Aorta (tissue), 5 donors: ENCODE measurements around the gene MARCHF3. TPM values are rescaled to one million over a fixed set of nuclear protein-coding genes. Genes with fewer than 3 reads are reported as not detected.
"Not testable (repeated sequence)": the region's sequence is repeated elsewhere in the genome, so short reads cannot be mapped to it uniquely, and the experiment has no call there.

ENCODE experiments used
- ATAC-seq: fragments of 200-7000 bp; cut with Tn5 transposase; one replicate; pipeline ENCODE4 v1.9.1; 2022; ENCODE audit warnings: moderate library complexity; ENCODE audit not compliant: low FRiP score
- DNase-seq, 2 donors: peaks; one replicate each; pipeline ENCODE4 v3.0.0-alpha.2; 2020
- H3K27ac ChIP-seq, 2 donors: one replicate each; pipeline ENCODE4 v1.5.1; 2013; ENCODE audit warnings: low read length in 2 of 2, mild to moderate bottlenecking in 2 of 2, moderate library complexity in 2 of 2, control low read depth in 1 of 2, inconsistent platforms in 1 of 2, low read depth in 1 of 2
- H3K27me3 ChIP-seq, 2 donors: one replicate each; pipeline ENCODE4 v1.6.1; 2013; ENCODE audit warnings: control low read depth in 1 of 2, low read length in 1 of 2, mild to moderate bottlenecking in 1 of 2, moderate library complexity in 1 of 2; ENCODE audit not compliant: insufficient read depth in 2 of 2, control insufficient read depth in 1 of 2
- H3K36me3 ChIP-seq, 2 donors: one replicate each; pipeline ENCODE4 v1.6.1; 2013; ENCODE audit warnings: control low read depth in 1 of 2, low read length in 1 of 2, mild to moderate bottlenecking in 1 of 2; ENCODE audit not compliant: insufficient read depth in 2 of 2, control insufficient read depth in 1 of 2
- H3K4me1 ChIP-seq, 2 donors: one replicate each; pipeline ENCODE4 v1.6.1; 2013; ENCODE audit warnings: low read length in 2 of 2, control low read depth in 1 of 2, mild to moderate bottlenecking in 1 of 2, moderate library complexity in 1 of 2; ENCODE audit not compliant: insufficient read depth in 2 of 2, control insufficient read depth in 1 of 2
- H3K4me3 ChIP-seq, 2 donors: one replicate each; pipeline ENCODE4 v1.5.1; 2013; ENCODE audit warnings: low read length in 2 of 2, control low read depth in 1 of 2, mild to moderate bottlenecking in 1 of 2
- H3K9me3 ChIP-seq: one replicate; pipeline ENCODE4 v1.6.1; 2013; ENCODE audit warnings: mild to moderate bottlenecking, low read length; ENCODE audit not compliant: control insufficient read depth
- WGBS, 2 donors: extraction: QIAGEN DNeasy Blood & Tissue Kit; methylation state at CpG; one replicate each; pipeline ENCODE4 v1.1.7; 2013; 5-methylcytosine and 5-hydroxymethylcytosine counted together
- intact Hi-C, 2 donors: fragments of 100-400 bp; cut with DNase I; formaldehyde crosslinking; loops; one replicate each; pipeline versions ENCODE4 v1.14.2 to v1.15.0; 2022
- polyA plus RNA-seq, 2 donors: library from polyadenylated mRNA; stranded (reverse); fragments of 200-250 nt; gene quantifications; one replicate each; pipeline ENCODE4 v1.2.3, GENCODE V29; 2013
- total RNA-seq, 2 donors: library from RNA; stranded (reverse); fragmentation: NEBNext Ultra II Directional; extraction: Animal tissue kit (Norgen Biotek cat#: 25700); gene quantifications; one replicate each; pipeline ENCODE4 v1.2.1, GENCODE V29; 2021
- donor health status: healthy with polysubstance abuse.
- donor health status: Bipolar disorder and iron deficiency.
- donor health status: DM: no; HTN: no; CAD: no.
- donor health status: DM: no; HTN: no; CAD: no.
- donor health status: DM: yes; HTN: yes; CAD: no.

The MARCHF3 gene
- total and polyA plus RNA-seq, 4 donors, result 0.38 to 23.1 (median 11.0) TPM

GRCh38 chr5:127055880-127056653 lies 25.7 kb upstream of the MARCHF3 start:
- WGBS, 2 donors, result 89 to 93% methylated on average over 3 of the region's 3 CpGs

GRCh38 chr5:127053551-127053950 lies 23.2 kb upstream of the MARCHF3 start:
- intact Hi-C loops, DNase-seq, H3K36me3 ChIP-seq, H3K27me3 ChIP-seq, H3K4me1 ChIP-seq, H3K4me3 ChIP-seq, ATAC-seq, H3K9me3 ChIP-seq, H3K27ac ChIP-seq: not testable (repeated sequence)
- 97% methylated on average over 6 of the region's 6 CpGs for WGBS, 2 donors

More at GRCh38 chr5:127055880-127056653, 25.7 kb upstream of the MARCHF3 start:
- DNase-seq, result no peak
- intact Hi-C loops, result no loop called here
- Histone ChIP-seq H3K27me3 (no peaks in the 10 kb centered on the region), H3K27ac (no peak overlapping the region), H3K4me3 (no peak overlapping the region), H3K36me3 (no peaks in the 10 kb centered on the region), H3K4me1 (no peaks in the 10 kb centered on the region), H3K9me3 (no peaks in the 10 kb centered on the region)
- ATAC-seq, result no peak

- ATAC-seq, result no peak
- H3K4me3 ChIP-seq, result no peak overlapping the region
These were observed 22.7 kb upstream of the MARCHF3 start for GRCh38 chr5:127053049-127053448.

GRCh38 chr5:127051591-127051990 lies 21.2 kb upstream of the MARCHF3 start:
- no peaks in the 10 kb centered on the region for H3K4me1 ChIP-seq
- H3K27ac ChIP-seq, result no peak overlapping the region
- DNase-seq (no peak), ATAC-seq (no peak)
- WGBS, 2 donors, result 94 to 97% methylated on average over 1 of the region's 1 CpG
- no peak overlapping the region for H3K4me3 ChIP-seq
- intact Hi-C loops, result no loop called here
- H3K36me3 ChIP-seq, result no peaks in the 10 kb centered on the region
- no peaks in the 10 kb centered on the region for H3K27me3 ChIP-seq
- no peaks in the 10 kb centered on the region for H3K9me3 ChIP-seq

More at GRCh38 chr5:127053049-127053448, 22.7 kb upstream of the MARCHF3 start:
- Histone ChIP-seq H3K9me3 (no peaks in the 10 kb centered on the region), H3K27ac (no peak overlapping the region), H3K36me3 (no peaks in the 10 kb centered on the region), H3K27me3 (no peaks in the 10 kb centered on the region), H3K4me1 (no peaks in the 10 kb centered on the region)
- 97% methylated on average over 3 of the region's 3 CpGs for WGBS, 2 donors
- DNase-seq, result no peak
- intact Hi-C loops, result no loop called here

GRCh38 chr5:127046343-127047072 lies 16.1 kb upstream of the MARCHF3 start:
- intact Hi-C loops, result no loop called here
- no peak for DNase-seq
- H3K4me1 ChIP-seq, result peaks cover 0 to 5% of the 10 kb centered on the region in 2 donors
- no peaks in the 10 kb centered on the region for H3K27me3 ChIP-seq
- H3K4me3 ChIP-seq, result no peak overlapping the region
- no peaks in the 10 kb centered on the region for H3K36me3 ChIP-seq
- no peak for ATAC-seq
- WGBS, 2 donors, result 83 to 86% methylated on average over 4 of the region's 4 CpGs
- no peak overlapping the region for H3K27ac ChIP-seq
- no peaks in the 10 kb centered on the region for H3K9me3 ChIP-seq

- no peak for ATAC-seq
- Histone ChIP-seq H3K9me3 (no peaks in the 10 kb centered on the region), H3K4me1 (peaks cover 0 to 6% of the 10 kb centered on the region in 2 donors), H3K27ac (no peak overlapping the region), H3K27me3 (no peaks in the 10 kb centered on the region), H3K36me3 (no peaks in the 10 kb centered on the region), H3K4me3 (no peak overlapping the region)
- intact Hi-C loops, result no loop called here
- no peak for DNase-seq
- WGBS, 2 donors, result 93 to 94% methylated on average over 2 of the region's 2 CpGs
These were observed 12.2 kb upstream of the MARCHF3 start for GRCh38 chr5:127042593-127042992.

- ATAC-seq, result peak; percentile 73
- DNase-seq, result no peak
- Histone ChIP-seq H3K27ac (peak overlapping the region in 1 of 2 donors; percentile 69), H3K4me3 (no peak overlapping the region), H3K27me3 (no peaks in the 10 kb centered on the region), H3K4me1 (peaks cover 0 to 6% of the 10 kb centered on the region in 2 donors), H3K9me3 (no peaks in the 10 kb centered on the region), H3K36me3 (no peaks in the 10 kb centered on the region)
- intact Hi-C loops, result no loop called here
- 58 to 59% methylated on average over 3 of the region's 3 CpGs for WGBS, 2 donors
These were observed 11.2 kb upstream of the MARCHF3 start for GRCh38 chr5:127041571-127041970.

GRCh38 chr5:127040796-127041520 lies 10.6 kb upstream of the MARCHF3 start:
- no peak for DNase-seq
- peak; percentile 61 for ATAC-seq
- H3K27me3 ChIP-seq, result no peaks in the 10 kb centered on the region
- H3K4me1 ChIP-seq, result peaks cover 0 to 6% of the 10 kb centered on the region in 2 donors
- H3K27ac ChIP-seq, result peak overlapping the region in 1 of 2 donors; percentile 69
- WGBS, 2 donors, result 38 to 39% methylated on average over 9 of the region's 9 CpGs
- no peaks in the 10 kb centered on the region for H3K36me3 ChIP-seq
- intact Hi-C loops, result no loop called here
- no peak overlapping the region for H3K4me3 ChIP-seq
- no peaks in the 10 kb centered on the region for H3K9me3 ChIP-seq
